ENCODE measurements around the gene GSC2.

Gene GSC2

DNA sequence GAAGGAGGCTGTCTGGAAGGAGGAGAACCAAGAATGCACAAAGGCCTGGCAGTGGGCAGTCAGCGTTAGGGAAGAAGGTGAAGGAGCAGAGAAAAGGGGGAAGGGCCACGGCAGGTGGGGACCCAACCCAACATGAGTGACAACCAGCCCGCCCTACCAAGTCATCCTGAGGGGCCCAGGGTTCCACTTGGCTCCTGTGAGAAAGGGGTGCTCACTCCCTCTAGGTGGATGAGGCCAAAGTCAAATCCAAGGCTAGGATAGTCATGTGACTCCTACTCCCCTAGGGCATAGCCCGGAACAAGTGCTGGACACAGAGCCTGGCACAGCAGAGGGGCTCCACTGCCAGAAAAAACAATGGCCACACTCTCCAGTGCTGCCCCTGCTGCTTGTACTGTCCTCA lies 25.7 kb downstream of the GSC2 start:
- Histone ChIP-seq H3K9ac (ENCODE audit: insufficient read length, low read depth) (no peak overlapping the region), H3K27me3 (ENCODE audit: insufficient read depth, insufficient read length) (no peaks in the 10 kb centered on the region), H3K4me1 (ENCODE audit: insufficient read depth, insufficient read length) (peaks cover 8% of the 10 kb centered on the region), H3K36me3 (ENCODE audit: insufficient read depth, insufficient read length, low read length) (peaks cover 12% of the 10 kb centered on the region), H3K9me3 (ENCODE audit: insufficient read depth, low read length) (no peaks in the 10 kb centered on the region), H3K4me3 (ENCODE audit: insufficient read length, low read depth) (no peak overlapping the region)
- DNase-seq (ENCODE audit: low read depth, low spot score), result no peak
- TF ChIP-seq YY1 (IDR thresholded peaks at IDR 0.05; ENCODE audit: insufficient read depth, insufficient read length), result no peak
- TF ChIP-seq ZNF274 (IDR thresholded peaks at IDR 0.05; ENCODE audit: low read depth, low read length), result no peak
- no peak for TF ChIP-seq SUZ12 (IDR thresholded peaks at IDR 0.05; ENCODE audit: extremely low read depth, insufficient read depth, insufficient read length)

DNA sequence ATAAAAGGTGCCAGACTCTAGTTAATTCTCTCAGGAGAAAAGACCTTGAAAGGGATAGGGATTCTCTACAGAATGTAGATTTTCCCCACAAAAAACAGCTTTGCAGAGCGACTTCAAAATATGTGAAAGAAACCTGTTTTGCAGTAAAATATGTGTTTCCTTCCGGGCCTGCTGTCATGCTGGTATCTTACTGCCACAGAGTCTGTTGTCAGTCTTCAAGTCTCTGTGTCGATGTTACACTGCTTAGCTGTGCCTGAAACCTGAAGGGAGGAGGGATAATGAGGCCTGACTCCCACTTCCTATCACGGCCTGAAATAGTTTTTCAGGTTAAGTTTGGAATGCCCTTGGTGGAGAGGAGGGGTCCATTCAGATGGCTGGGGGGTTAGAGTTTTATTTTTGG lies 26.2 kb downstream of the GSC2 start:
- Histone ChIP-seq H3K36me3 (ENCODE audit: insufficient read depth, insufficient read length, low read length) (peaks cover 16% of the 10 kb centered on the region), H3K9ac (ENCODE audit: insufficient read length, low read depth) (no peak overlapping the region), H3K27me3 (ENCODE audit: insufficient read depth, insufficient read length) (no peaks in the 10 kb centered on the region), H3K9me3 (ENCODE audit: insufficient read depth, low read length) (no peaks in the 10 kb centered on the region), H3K4me1 (ENCODE audit: insufficient read depth, insufficient read length) (peaks cover 8% of the 10 kb centered on the region), H3K4me3 (ENCODE audit: insufficient read length, low read depth) (no peak overlapping the region)
- DNase-seq (ENCODE audit: low read depth, low spot score), result no peak
- TF ChIP-seq YY1 (IDR thresholded peaks at IDR 0.05; ENCODE audit: insufficient read depth, insufficient read length), result no peak

DNA sequence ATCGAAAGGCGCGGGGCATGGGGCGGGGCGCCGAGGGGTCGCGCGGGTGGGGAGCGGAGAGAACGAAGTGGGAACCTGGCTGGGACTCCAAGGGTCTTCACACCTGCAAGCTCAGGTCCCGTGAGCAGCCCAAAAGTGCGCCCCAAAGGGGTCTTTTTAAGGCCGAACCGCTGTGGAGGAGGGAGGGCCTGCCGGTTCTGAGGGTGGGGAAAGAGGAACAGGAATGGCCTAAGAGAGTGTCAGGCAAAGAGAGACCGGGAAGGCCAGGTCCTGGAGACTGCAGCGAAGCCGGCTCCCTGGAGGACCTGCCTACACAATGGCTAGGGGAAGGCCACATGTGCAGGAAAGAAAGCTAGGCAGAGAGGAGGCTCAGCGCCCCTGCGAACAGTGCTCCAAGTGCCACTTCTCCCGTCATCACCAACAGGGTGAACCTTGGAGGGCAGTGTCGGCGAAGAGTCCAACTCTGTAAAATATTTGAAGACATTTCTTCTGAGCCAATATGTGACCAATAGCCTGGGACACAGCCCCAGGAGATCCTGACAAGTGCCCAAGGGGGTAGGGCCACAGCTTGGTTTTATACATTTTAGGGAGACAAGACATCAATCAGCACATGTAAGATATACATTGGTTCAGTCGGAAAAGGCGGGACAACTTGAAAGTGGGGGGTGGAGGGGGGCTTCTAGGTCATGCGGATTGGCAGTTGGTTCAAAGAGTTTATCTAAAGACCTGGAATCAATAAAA lies 27.2 kb downstream of the GSC2 start:
- Histone ChIP-seq H3K27me3 (ENCODE audit: insufficient read depth, insufficient read length) (no peaks in the 10 kb centered on the region), H3K4me3 (ENCODE audit: insufficient read length, low read depth) (peak overlapping the region; percentile 49), H3K9me3 (ENCODE audit: insufficient read depth, low read length) (no peaks in the 10 kb centered on the region), H3K9ac (ENCODE audit: insufficient read length, low read depth) (peak overlapping the region; percentile 76), H3K36me3 (ENCODE audit: insufficient read depth, insufficient read length, low read length) (peaks cover 27% of the 10 kb centered on the region), H3K4me1 (ENCODE audit: insufficient read depth, insufficient read length) (peaks cover 8% of the 10 kb centered on the region)
- no peak for DNase-seq (ENCODE audit: low read depth, low spot score)
- TF ChIP-seq ZNF274 (IDR thresholded peaks at IDR 0.05; ENCODE audit: low read depth, low read length) (no peak), YY1 (IDR thresholded peaks at IDR 0.05; ENCODE audit: insufficient read depth, insufficient read length) (no peak), SUZ12 (IDR thresholded peaks at IDR 0.05; ENCODE audit: extremely low read depth, insufficient read depth, insufficient read length) (no peak)

DNA sequence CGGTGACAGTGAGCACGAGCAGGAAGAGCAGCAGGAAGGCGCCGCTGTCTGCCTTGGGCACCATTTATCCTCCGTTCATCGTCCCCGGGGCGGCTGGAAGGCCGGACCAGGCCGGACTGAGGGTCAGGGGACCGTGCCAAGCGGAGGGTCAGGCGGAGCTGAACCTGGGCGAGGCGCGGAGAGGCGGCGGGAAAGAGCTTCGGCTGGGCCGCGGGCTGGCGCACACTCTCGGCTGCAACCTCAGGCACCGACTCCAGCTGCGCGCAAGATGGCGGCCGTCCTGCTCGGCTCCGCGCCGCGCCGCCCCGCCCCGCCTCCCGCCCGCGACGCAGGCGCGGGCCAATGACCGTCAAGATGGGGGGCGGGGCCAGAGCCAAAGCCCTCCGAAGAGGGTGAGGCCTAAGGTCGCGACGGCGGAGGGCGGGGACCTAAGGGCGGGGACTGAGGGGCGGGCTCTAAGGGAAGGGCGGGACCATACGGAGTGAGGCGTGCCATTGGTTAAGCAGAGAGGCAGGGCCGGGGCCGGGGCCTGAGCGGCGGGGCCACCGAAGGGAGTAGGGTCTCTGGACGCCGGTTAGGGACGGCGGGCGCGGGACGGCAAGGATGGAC lies 27.8 kb downstream of the GSC2 start, which contains the start of gene DGCR2:
Gene DGCR2 (minus strand): TSS at position 270 of the 609 bp plus-strand sequence. CDS start 206 bp downstream, at position 64.
- no peaks in the 10 kb centered on the region for H3K9me3 ChIP-seq (ENCODE audit: insufficient read depth, low read length)
- peak within 1 kb of the TSS; percentile 97 for H3K9ac ChIP-seq (ENCODE audit: insufficient read length, low read depth)
- no peak for TF ChIP-seq ZNF274 (IDR thresholded peaks at IDR 0.05; ENCODE audit: low read depth, low read length)
- TF ChIP-seq YY1 (IDR thresholded peaks at IDR 0.05; ENCODE audit: insufficient read depth, insufficient read length), result peak; percentile 61
- DNase-seq (ENCODE audit: low read depth, low spot score), result peak; percentile 93
- peaks cover 33% of the 10 kb centered on the region for H3K36me3 ChIP-seq (ENCODE audit: insufficient read depth, insufficient read length, low read length)
- no peaks in the 10 kb centered on the region for H3K27me3 ChIP-seq (ENCODE audit: insufficient read depth, insufficient read length)
- H3K4me3 ChIP-seq (ENCODE audit: insufficient read length, low read depth), result peak within 1 kb of the TSS; percentile 94
- peaks cover 8% of the 10 kb centered on the region for H3K4me1 ChIP-seq (ENCODE audit: insufficient read depth, insufficient read length)

DNA sequence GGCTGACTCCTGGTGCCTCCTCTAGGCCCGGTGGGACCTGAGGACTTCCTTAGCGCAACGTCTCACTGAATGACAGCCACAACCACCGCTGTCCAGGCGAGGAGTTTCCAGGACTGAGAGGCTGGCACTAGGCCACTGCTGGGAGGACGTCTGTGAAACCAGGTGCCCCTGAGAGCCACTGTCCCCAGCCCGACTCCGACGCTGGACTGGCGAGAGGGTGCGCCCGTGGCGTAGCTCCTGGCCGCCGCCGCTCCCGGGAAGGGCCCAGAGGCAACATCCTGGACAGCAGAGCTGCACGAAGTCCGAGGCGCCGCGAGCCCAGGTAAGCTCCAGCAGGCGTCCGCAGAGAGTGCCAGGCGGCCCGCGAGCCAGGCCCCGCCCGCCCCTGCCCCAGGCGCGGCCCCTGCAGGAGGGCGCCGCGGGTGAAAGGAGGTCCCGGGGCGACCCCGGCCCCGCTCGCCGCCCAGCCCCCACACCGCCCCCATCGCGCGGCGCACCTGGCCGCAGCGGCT lies 28.4 kb downstream of the GSC2 start:
- H3K36me3 ChIP-seq (ENCODE audit: insufficient read depth, insufficient read length, low read length), result peaks cover 38% of the 10 kb centered on the region
- no peak for TF ChIP-seq ZNF274 (IDR thresholded peaks at IDR 0.05; ENCODE audit: low read depth, low read length)
- no peak for TF ChIP-seq SUZ12 (IDR thresholded peaks at IDR 0.05; ENCODE audit: extremely low read depth, insufficient read depth, insufficient read length)
- TF ChIP-seq YY1 (IDR thresholded peaks at IDR 0.05; ENCODE audit: insufficient read depth, insufficient read length), result no peak
- no peaks in the 10 kb centered on the region for H3K27me3 ChIP-seq (ENCODE audit: insufficient read depth, insufficient read length)
- no peaks in the 10 kb centered on the region for H3K9me3 ChIP-seq (ENCODE audit: insufficient read depth, low read length)
- no peak for DNase-seq (ENCODE audit: low read depth, low spot score)
- H3K4me3 ChIP-seq (ENCODE audit: insufficient read length, low read depth), result peak overlapping the region; percentile 94
- H3K9ac ChIP-seq (ENCODE audit: insufficient read length, low read depth), result peak overlapping the region; percentile 97
- H3K4me1 ChIP-seq (ENCODE audit: insufficient read depth, insufficient read length), result peaks cover 8% of the 10 kb centered on the region

DNA sequence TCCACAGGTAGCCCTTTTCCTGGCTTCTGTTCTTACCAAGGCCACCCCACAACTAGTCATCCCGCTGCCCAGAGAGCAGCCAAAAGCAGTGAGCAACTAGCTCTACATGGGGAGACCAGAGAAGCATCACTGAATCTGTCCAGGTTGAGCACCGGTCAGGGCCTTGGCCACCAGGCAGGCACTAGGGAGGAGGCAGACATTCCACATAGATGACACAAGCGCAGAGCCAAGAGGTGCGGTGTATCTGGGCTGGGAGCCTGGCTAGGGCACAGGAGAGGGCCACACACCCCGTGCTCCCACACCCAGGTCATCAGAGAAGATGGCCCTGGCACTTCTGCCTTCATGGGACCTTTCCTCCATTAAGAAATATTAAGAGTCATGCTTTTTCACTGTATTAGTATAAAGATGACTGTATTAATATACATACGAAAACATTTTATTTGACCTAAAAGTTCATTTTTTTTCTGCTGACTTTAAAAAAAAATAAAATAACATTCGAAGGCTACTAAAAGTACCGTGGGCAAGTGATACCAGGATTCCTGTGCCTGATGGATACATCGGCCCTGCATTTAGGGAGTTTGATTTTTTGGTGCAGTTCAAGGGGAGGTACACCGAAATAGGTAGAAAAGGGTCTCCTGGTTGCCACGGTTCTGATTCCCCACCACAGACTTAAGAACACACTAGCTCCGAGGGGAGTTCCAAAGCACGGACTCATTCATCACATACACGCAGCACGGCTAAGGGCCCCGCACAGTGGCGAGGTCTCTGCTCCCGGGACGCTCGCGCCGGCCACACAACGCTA lies 29.1 kb downstream of the GSC2 start:
- no peaks in the 10 kb centered on the region for H3K27me3 ChIP-seq (ENCODE audit: insufficient read depth, insufficient read length)
- TF ChIP-seq ZNF274 (IDR thresholded peaks at IDR 0.05; ENCODE audit: low read depth, low read length) (no peak), YY1 (IDR thresholded peaks at IDR 0.05; ENCODE audit: insufficient read depth, insufficient read length) (no peak), SUZ12 (IDR thresholded peaks at IDR 0.05; ENCODE audit: extremely low read depth, insufficient read depth, insufficient read length) (no peak)
- peaks cover 8% of the 10 kb centered on the region for H3K4me1 ChIP-seq (ENCODE audit: insufficient read depth, insufficient read length)
- DNase-seq (ENCODE audit: low read depth, low spot score), result no peak
- peak overlapping the region; percentile 94 for H3K4me3 ChIP-seq (ENCODE audit: insufficient read length, low read depth)
- peaks cover 43% of the 10 kb centered on the region for H3K36me3 ChIP-seq (ENCODE audit: insufficient read depth, insufficient read length, low read length)
- H3K9ac ChIP-seq (ENCODE audit: insufficient read length, low read depth), result peak overlapping the region; percentile 97
- no peaks in the 10 kb centered on the region for H3K9me3 ChIP-seq (ENCODE audit: insufficient read depth, low read length)

DNA sequence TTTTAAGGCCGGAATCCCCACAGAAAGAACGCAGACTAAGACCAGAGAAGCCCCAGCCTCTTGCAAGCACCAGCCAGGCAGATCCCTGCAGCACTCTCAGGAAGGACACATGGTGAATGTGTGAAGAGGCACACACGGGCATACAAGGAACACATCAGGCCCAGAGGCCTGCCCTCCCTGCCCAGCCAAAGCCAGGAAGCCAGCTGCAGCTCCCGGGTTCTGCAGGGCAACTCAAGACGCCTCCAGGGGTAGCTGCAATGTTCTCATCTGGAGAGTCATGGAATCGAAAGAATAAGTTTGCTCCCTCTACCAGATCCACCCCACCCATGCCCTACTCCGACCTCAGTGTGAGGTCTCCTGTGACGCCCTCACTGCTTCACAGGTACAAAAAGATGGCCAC lies 30.1 kb downstream of the GSC2 start:
- Histone ChIP-seq H3K4me1 (ENCODE audit: insufficient read depth, insufficient read length) (peaks cover 10% of the 10 kb centered on the region), H3K4me3 (ENCODE audit: insufficient read length, low read depth) (no peak overlapping the region), H3K9ac (ENCODE audit: insufficient read length, low read depth) (no peak overlapping the region), H3K36me3 (ENCODE audit: insufficient read depth, insufficient read length, low read length) (peaks cover 53% of the 10 kb centered on the region), H3K27me3 (ENCODE audit: insufficient read depth, insufficient read length) (no peaks in the 10 kb centered on the region), H3K9me3 (ENCODE audit: insufficient read depth, low read length) (no peaks in the 10 kb centered on the region)
- no peak for TF ChIP-seq ZNF274 (IDR thresholded peaks at IDR 0.05; ENCODE audit: low read depth, low read length)
- no peak for TF ChIP-seq SUZ12 (IDR thresholded peaks at IDR 0.05; ENCODE audit: extremely low read depth, insufficient read depth, insufficient read length)
- TF ChIP-seq YY1 (IDR thresholded peaks at IDR 0.05; ENCODE audit: insufficient read depth, insufficient read length), result no peak
- DNase-seq (ENCODE audit: low read depth, low spot score), result no peak

Measured in NT2/D1 (cell line).